Keratinocyte (primary cell): ENCODE data around the gene APOL3. TPM values are rescaled to one million over a fixed set of nuclear protein-coding genes. Genes with fewer than 3 reads are reported as not detected.
"Not testable (repeated sequence)": the region's sequence is repeated elsewhere in the genome, so short reads cannot be mapped to it uniquely, and the experiment has no call there.

Experiments
- DNase-seq: peaks from one replicate; pipeline ENCODE4 v3.0.0-alpha.2; 2011; ENCODE audit warnings: low read depth, missing footprints, low spot score
- FAIRE-seq: peaks from 2 replicates; lab custom pipeline; 2011; peaks lifted over from hg19 to GRCh38; lab: Jason Lieb, UNC
- H2AFZ ChIP-seq: 2 replicates; pipeline ENCODE4 v1.6.0; 2012; ENCODE audit warnings: low read length, control low read depth, inconsistent platforms; ENCODE audit not compliant: control insufficient read depth
- H3K27ac ChIP-seq: 2 replicates; pipeline ENCODE4 v1.5.1; 2011; ENCODE audit warnings: low read length; ENCODE audit not compliant: control insufficient read depth, insufficient read depth
- H3K27me3 ChIP-seq: 3 replicates; pipeline ENCODE4 v1.6.0; 2011; ENCODE audit warnings: low read length; ENCODE audit not compliant: control insufficient read depth, insufficient read depth; ENCODE audit errors: extremely low read depth
- H3K36me3 ChIP-seq, 2 experiments: 2 replicates in 1 of 2; 3 replicates in 1 of 2; pipeline ENCODE4 v1.5.1; 2011; ENCODE audit warnings: low read length in 2 of 2, mild to moderate bottlenecking in 1 of 2; ENCODE audit not compliant: control insufficient read depth in 2 of 2, insufficient read depth in 2 of 2; ENCODE audit errors: extremely low read depth in 1 of 2
- H3K4me1 ChIP-seq: 3 replicates; pipeline ENCODE4 v1.5.1; 2011; ENCODE audit warnings: low read length; ENCODE audit not compliant: control insufficient read depth, insufficient read depth; ENCODE audit errors: extremely low read depth
- H3K4me2 ChIP-seq: 3 replicates; pipeline ENCODE4 v1.6.0; 2011; ENCODE audit warnings: low read depth, low read length; ENCODE audit not compliant: control insufficient read depth, insufficient read depth; ENCODE audit errors: extremely low read depth
- H3K4me3 ChIP-seq, 3 experiments: fragments of 200-600 bp in 1 of 3; sonication (generic) in 1 of 3; 2 replicates in 2 of 3; 3 replicates in 1 of 3; pipeline ENCODE4 v1.5.1; 2011 to 2016; ENCODE audit warnings: low read length in 3 of 3, mild to moderate bottlenecking in 3 of 3, control low read depth in 2 of 3, inconsistent platforms in 1 of 3, low read depth in 1 of 3, mixed read lengths in 1 of 3, mixed run types in 1 of 3, moderate library complexity in 1 of 3; ENCODE audit not compliant: control insufficient read depth in 2 of 3, insufficient read depth in 2 of 3; ENCODE audit errors: extremely low read depth in 1 of 3
- H3K79me2 ChIP-seq: 2 replicates; pipeline ENCODE4 v1.6.0; 2012; ENCODE audit warnings: low read length; ENCODE audit not compliant: control insufficient read depth, insufficient read depth
- H3K9ac ChIP-seq: 3 replicates; pipeline ENCODE4 v1.6.0; 2011; ENCODE audit warnings: low read length; ENCODE audit not compliant: control insufficient read depth, insufficient read depth; ENCODE audit errors: extremely low read depth
- H3K9me1 ChIP-seq: 3 replicates; pipeline ENCODE4 v1.6.0; 2011; ENCODE audit warnings: low read length; ENCODE audit not compliant: control insufficient read depth, insufficient read depth; ENCODE audit errors: extremely low read depth
- H3K9me3 ChIP-seq: 2 replicates; pipeline ENCODE4 v1.5.1; 2012; ENCODE audit warnings: low read depth, low read length; ENCODE audit not compliant: control insufficient read depth
- H4K20me1 ChIP-seq: 3 replicates; pipeline ENCODE4 v1.6.0; 2011; ENCODE audit warnings: low read length; ENCODE audit not compliant: control insufficient read depth, insufficient read depth; ENCODE audit errors: extremely low read depth
- EZH2 ChIP-seq: IDR thresholded peaks from one replicate; pipeline ENCODE4 v1.6.1; 2012; ENCODE audit warnings: inconsistent platforms, mild to moderate bottlenecking, low read length, moderate library complexity
- dilution Hi-C: fragments of 300-500 bp; cut with MboI; formaldehyde crosslinking; loops from one replicate; pipeline ENCODE4 v1.7.0; 2020; ENCODE audit warnings: low sequenced_read_pairs; ENCODE audit not compliant: extremely low pct_ligation_motif_present
- polyA plus RNA-seq, 5 experiments: library from polyadenylated mRNA; depleted of rRNA in 3 of 5; stranded (reverse) in 3 of 5; stranded (forward) in 1 of 5; unstranded in 1 of 5; fragments of >200 nt; gene quantifications; 1 replicate in 1 of 5; 2 replicates in 3 of 5; 3 replicates in 1 of 5; pipeline versions ENCODE4 v1.2.1 to v1.2.3, GENCODE V29; 2011 to 2012; ENCODE audit warnings: missing spikeins in 2 of 5, low read depth in 1 of 5, low replicate concordance in 1 of 5
- TF ChIP-seq, protein P1 (sequence below), 3 experiments: IDR thresholded peaks in 1 of 3; conservative IDR thresholded peaks in 1 of 3; optimal IDR thresholded peaks in 1 of 3; 2 replicates in 2 of 3; 3 replicates in 1 of 3; pipeline versions ENCODE3 to v1.5.1; 2011; ENCODE audit warnings: low read length in 3 of 3, mild to moderate bottlenecking in 3 of 3, moderate library complexity in 2 of 3, control low read depth in 1 of 3, inconsistent platforms in 1 of 3; ENCODE audit not compliant: insufficient read depth in 2 of 3; ENCODE audit errors: extremely low read depth in 1 of 3

APOL3 gene
- polyA plus RNA-seq, 1 donor (not counting 4 experiments of a cell fraction or from before 2014, with no cell fraction given) = 0.92 TPM

DNA sequence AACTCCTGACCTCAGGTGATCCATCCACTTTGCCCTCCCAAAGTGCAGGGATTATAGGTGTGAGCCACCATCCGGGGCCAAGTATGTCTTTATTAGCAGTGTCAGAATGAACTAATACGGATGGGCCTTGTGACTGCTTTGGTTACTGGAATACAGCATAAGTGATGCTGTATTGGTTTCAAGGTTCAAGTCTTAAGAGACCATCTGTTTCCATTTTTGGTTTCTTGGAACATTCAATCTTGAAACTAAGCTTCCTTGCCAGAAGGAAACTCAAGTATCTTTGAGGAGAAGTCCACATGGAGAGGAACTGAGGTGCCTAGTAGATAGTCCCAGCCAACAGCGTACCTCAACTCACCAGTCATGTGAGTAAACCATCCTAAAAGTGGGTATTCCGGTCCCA is 58.8 kb downstream of the APOL3 start:
- Histone ChIP-seq H3K4me3 (no peak overlapping the region), H3K9me3 (no peaks in the 10 kb centered on the region), H3K9me1 (no peaks in the 10 kb centered on the region), H3K27me3 (no peaks in the 10 kb centered on the region), H3K9ac (no peak overlapping the region), H3K27ac (no peak overlapping the region), H2AFZ (no peak overlapping the region), H3K4me2 (no peak overlapping the region), H3K79me2 (no peaks in the 10 kb centered on the region), H4K20me1 (no peaks in the 10 kb centered on the region), H3K36me3 (no peaks in the 10 kb centered on the region), H3K4me1 (no peaks in the 10 kb centered on the region)
- dilution Hi-C loops = no loop called here
- DNase-seq = no peak
- TF ChIP-seq, protein P1, sequence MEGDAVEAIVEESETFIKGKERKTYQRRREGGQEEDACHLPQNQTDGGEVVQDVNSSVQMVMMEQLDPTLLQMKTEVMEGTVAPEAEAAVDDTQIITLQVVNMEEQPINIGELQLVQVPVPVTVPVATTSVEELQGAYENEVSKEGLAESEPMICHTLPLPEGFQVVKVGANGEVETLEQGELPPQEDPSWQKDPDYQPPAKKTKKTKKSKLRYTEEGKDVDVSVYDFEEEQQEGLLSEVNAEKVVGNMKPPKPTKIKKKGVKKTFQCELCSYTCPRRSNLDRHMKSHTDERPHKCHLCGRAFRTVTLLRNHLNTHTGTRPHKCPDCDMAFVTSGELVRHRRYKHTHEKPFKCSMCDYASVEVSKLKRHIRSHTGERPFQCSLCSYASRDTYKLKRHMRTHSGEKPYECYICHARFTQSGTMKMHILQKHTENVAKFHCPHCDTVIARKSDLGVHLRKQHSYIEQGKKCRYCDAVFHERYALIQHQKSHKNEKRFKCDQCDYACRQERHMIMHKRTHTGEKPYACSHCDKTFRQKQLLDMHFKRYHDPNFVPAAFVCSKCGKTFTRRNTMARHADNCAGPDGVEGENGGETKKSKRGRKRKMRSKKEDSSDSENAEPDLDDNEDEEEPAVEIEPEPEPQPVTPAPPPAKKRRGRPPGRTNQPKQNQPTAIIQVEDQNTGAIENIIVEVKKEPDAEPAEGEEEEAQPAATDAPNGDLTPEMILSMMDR (optimal IDR thresholded peaks at IDR 0.05 in 1 of 3, IDR thresholded peaks at IDR 0.05 in 1 of 3, conservative IDR thresholded peaks at IDR 0.05 in 1 of 3; ENCODE audit: extremely low read depth in 1 of 3, insufficient read depth in 2 of 3, low read length in 3 of 3) = no peak
- no peak for TF ChIP-seq EZH2
- FAIRE-seq = no peak

DNA sequence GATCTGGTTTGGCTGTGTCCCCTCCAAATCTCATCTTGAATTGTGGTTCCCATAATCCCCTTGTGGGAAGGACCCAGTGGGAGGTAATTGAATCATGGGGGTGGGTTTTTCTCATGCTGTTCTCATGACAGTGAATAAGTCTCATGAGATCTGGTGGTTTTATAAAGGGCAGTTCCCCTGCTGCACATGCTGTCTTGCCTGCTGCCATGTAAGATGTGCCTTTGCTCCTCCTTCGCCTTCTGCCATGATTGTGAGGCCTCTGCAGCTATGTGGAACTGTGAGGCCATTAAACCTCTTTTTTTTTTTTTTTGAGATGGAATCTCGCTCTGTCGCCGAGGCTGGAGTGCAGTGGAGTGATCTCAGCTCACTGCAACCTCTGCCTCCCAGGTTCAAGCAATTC is 59.6 kb downstream of the APOL3 start:
- H3K4me1 ChIP-seq, H4K20me1 ChIP-seq, H3K4me2 ChIP-seq, H3K9me3 ChIP-seq, H3K9me1 ChIP-seq, H3K27me3 ChIP-seq, dilution Hi-C loops, H2AFZ ChIP-seq, DNase-seq, H3K79me2 ChIP-seq, H3K27ac ChIP-seq, H3K4me3 ChIP-seq, FAIRE-seq, H3K36me3 ChIP-seq, H3K9ac ChIP-seq: not testable (repeated sequence)

DNA sequence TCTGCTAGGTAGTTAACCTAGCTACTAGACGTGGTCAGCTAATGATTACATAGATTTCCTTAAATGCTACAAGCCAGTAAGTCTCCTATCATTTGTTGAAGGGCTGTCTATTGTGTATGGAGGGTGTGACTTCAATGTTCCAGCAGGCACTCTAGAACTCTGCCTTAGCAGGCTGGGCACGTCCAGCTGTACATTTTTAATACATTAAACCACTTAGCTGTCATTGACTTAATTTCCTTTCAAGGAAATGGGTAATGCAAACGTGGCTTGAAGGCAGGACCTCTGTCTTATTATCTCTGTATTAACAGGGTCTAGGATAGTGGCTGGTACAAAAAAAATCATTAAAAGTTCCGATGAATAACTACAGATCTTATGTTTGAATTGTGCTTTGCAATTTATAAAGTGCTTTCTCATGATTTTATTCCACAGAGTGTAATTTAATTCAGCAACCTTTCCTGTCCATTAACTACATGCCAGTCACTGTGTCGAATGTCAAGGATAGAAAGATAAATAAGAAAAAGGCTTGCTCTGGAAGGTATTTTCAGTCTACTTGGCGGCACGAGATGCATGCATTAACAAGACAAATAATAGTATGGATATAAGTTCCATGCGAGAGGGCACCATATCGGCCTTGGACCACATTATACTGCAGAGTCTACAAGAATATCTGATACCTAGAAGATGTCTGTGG is 60.3 kb downstream of the APOL3 start:
- no peak for DNase-seq
- Histone ChIP-seq H3K9me1 (no peaks in the 10 kb centered on the region), H3K36me3 (no peaks in the 10 kb centered on the region), H3K4me2 (no peak overlapping the region), H3K9ac (no peak overlapping the region), H3K4me3 (no peak overlapping the region), H3K27ac (no peak overlapping the region), H3K4me1 (no peaks in the 10 kb centered on the region), H4K20me1 (no peaks in the 10 kb centered on the region), H3K79me2 (no peaks in the 10 kb centered on the region), H3K9me3 (no peaks in the 10 kb centered on the region), H3K27me3 (no peaks in the 10 kb centered on the region), H2AFZ (no peak overlapping the region)
- TF ChIP-seq, protein P1 (optimal IDR thresholded peaks at IDR 0.05 in 1 of 3, IDR thresholded peaks at IDR 0.05 in 1 of 3, conservative IDR thresholded peaks at IDR 0.05 in 1 of 3; ENCODE audit: extremely low read depth in 1 of 3, insufficient read depth in 2 of 3, low read length in 3 of 3) = no peak
- no peak for TF ChIP-seq EZH2
- no peak for FAIRE-seq
- dilution Hi-C loops = no loop called here

DNA sequence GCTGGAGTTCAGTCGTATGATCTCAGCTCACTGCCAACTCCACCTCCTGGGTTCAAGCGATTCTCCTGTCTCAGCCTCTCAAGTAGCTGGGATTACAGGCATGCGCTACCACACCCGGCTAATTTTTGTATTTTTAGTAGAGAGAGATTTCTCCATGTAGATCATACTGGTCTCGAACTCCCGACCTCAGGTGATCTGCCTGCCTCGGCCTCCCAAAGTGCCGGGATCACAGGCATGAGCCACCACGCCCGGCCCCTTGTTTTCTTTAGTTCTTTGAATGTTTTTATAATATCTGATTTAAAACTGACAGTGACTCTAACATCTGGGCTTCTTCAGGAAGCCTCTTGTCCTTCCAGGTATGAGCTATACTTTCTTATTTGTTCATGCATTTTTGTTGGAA is 61.0 kb downstream of the APOL3 start:
- DNase-seq, FAIRE-seq, H3K4me2 ChIP-seq, dilution Hi-C loops, H3K27me3 ChIP-seq, H3K79me2 ChIP-seq, H2AFZ ChIP-seq, H3K4me3 ChIP-seq, H3K9me1 ChIP-seq, H3K9me3 ChIP-seq, H3K9ac ChIP-seq, H3K4me1 ChIP-seq, H3K27ac ChIP-seq, H3K36me3 ChIP-seq, H4K20me1 ChIP-seq: not testable (repeated sequence)
